GM12892 (cell line): ENCODE results near the gene CTSL.
"Not testable (repeated sequence)": the region's sequence is repeated elsewhere in the genome, so short reads cannot be mapped to it uniquely, and the experiment has no call there.

Experiments
- POLR2AphosphoS5 ChIP-seq: IDR thresholded peaks from 2 replicates; pipeline ENCODE4 v1.6.1; 2011; ENCODE audit warnings: low read depth, low read length, control low read depth
- TAF1 ChIP-seq: IDR thresholded peaks from 2 replicates; pipeline ENCODE4 v1.6.1; 2011; ENCODE audit warnings: low read depth, mild to moderate bottlenecking, control low read depth, low read length, borderline replicate concordance

GRCh38 chr9:87744247-87744646 is 18.3 kb downstream of the CTSL start:
- not testable (repeated sequence) for TF ChIP-seq POLR2AphosphoS5, TAF1
